Suprapubic skin (tissue), 4 donors: ENCODE results near the gene TENT4A. TPM values are rescaled to one million over a fixed set of nuclear protein-coding genes. Genes with fewer than 3 reads are reported as not detected.

Experiments used
- DNase-seq, 2 donors: peaks; one replicate each; pipeline ENCODE4 v3.0.0-alpha.2; 2019; ENCODE audit warnings: low spot score in 2 of 2
- H3K27ac ChIP-seq: fragments of 200-600 bp; sonication (generic); one replicate; pipeline ENCODE4 v1.5.1; 2019
- H3K27me3 ChIP-seq: fragments of 200-600 bp; sonication (generic); one replicate; pipeline ENCODE4 v1.5.1; 2019
- H3K36me3 ChIP-seq: fragments of 200-600 bp; sonication (generic); one replicate; pipeline ENCODE4 v1.5.1; 2019
- H3K4me1 ChIP-seq: fragments of 200-600 bp; sonication (generic); one replicate; pipeline ENCODE4 v1.5.1; 2019
- H3K4me3 ChIP-seq: fragments of 200-600 bp; sonication (generic); one replicate; pipeline ENCODE4 v1.5.1; 2019; ENCODE audit warnings: mild to moderate bottlenecking
- H3K9me3 ChIP-seq: fragments of 200-600 bp; sonication (generic); one replicate; pipeline ENCODE4 v1.5.1; 2019
- EP300 ChIP-seq: sonication (generic); formaldehyde crosslinking; IDR thresholded peaks from one replicate; pipeline ENCODE4 v1.6.1; 2017; ENCODE audit warnings: antibody characterized with exemption
- POLR2A ChIP-seq, 2 donors: fragments of 450-650 bp; IDR thresholded peaks; one replicate each; pipeline ENCODE4 v1.6.1; 2017; ENCODE audit warnings: antibody characterized with exemption in 2 of 2, mild to moderate bottlenecking in 2 of 2, moderate library complexity in 2 of 2
- POLR2AphosphoS5 ChIP-seq, 3 donors: sonication (generic); formaldehyde crosslinking; IDR thresholded peaks; one replicate each; pipeline ENCODE4 v1.6.1; 2017; ENCODE audit warnings: antibody characterized with exemption in 3 of 3
- WGBS: methylation state at CpG from one replicate; pipeline ENCODE4 v1.1.5; 2018; 5-methylcytosine and 5-hydroxymethylcytosine counted together
- total RNA-seq, 4 donors: library from RNA; depleted of rRNA; stranded (reverse); fragments of >200 nt; gene quantifications; one replicate each; pipeline ENCODE4 v1.1.0, GENCODE V29; 2016
- TF ChIP-seq, protein P1 (sequence below), 2 donors: fragments of 200-600 bp in 1 of 2; fragments of 450-650 bp in 1 of 2; sonication (generic) in 1 of 2; IDR thresholded peaks; one replicate each; pipeline ENCODE4 v1.5.1; 2016 to 2019; ENCODE audit warnings: antibody characterized with exemption in 2 of 2, mild to moderate bottlenecking in 1 of 2, moderate library complexity in 1 of 2

TENT4A gene
- total RNA-seq, 4 donors from 2014 or later: 36.4 to 67.3 (median 42.4) TPM

DNA sequence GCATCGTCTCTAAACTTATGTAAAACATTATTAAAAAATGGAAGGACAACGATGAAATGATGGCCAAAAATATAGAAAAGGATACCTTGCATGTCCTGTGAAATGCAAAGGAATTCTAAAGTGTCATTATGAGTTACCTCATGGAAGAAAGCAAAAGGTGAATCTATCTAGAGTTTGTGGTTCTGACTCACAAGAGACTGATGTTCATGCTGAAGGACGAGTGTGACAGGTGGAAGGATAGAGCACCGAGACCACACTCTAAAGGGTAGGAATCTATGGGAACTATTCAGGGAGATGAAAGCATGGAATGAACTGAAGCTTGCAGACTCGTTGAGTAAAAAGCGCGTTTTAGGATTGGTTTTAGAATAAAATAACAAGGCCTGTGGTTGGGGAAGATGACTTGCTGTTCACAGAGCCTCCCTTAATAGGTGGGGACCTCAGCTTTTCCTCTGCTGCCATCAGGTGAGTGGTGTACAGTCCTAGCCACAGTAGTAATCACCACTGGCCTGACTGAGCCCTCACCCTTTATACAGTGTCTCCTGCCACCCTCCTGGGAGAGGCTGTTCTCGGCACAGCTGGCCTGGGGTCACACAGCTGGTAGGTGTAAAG, 11.2 kb downstream of the TENT4A start:
- Histone ChIP-seq H3K36me3 (peaks cover 6% of the 10 kb centered on the region), H3K9me3 (no peaks in the 10 kb centered on the region), H3K27ac (no peak overlapping the region), H3K4me3 (no peak overlapping the region), H3K27me3 (no peaks in the 10 kb centered on the region), H3K4me1 (peaks cover 58% of the 10 kb centered on the region)
- TF ChIP-seq EP300: no peak
- no peak for TF ChIP-seq POLR2A (IDR thresholded peaks at IDR 0.05)
- TF ChIP-seq, protein P1, sequence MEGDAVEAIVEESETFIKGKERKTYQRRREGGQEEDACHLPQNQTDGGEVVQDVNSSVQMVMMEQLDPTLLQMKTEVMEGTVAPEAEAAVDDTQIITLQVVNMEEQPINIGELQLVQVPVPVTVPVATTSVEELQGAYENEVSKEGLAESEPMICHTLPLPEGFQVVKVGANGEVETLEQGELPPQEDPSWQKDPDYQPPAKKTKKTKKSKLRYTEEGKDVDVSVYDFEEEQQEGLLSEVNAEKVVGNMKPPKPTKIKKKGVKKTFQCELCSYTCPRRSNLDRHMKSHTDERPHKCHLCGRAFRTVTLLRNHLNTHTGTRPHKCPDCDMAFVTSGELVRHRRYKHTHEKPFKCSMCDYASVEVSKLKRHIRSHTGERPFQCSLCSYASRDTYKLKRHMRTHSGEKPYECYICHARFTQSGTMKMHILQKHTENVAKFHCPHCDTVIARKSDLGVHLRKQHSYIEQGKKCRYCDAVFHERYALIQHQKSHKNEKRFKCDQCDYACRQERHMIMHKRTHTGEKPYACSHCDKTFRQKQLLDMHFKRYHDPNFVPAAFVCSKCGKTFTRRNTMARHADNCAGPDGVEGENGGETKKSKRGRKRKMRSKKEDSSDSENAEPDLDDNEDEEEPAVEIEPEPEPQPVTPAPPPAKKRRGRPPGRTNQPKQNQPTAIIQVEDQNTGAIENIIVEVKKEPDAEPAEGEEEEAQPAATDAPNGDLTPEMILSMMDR (IDR thresholded peaks at IDR 0.05): no peak
- TF ChIP-seq POLR2AphosphoS5 (IDR thresholded peaks at IDR 0.05): no peak
- peak in 1 of 2 donors; percentile 21 for DNase-seq
- 85% methylated on average over 8 of the region's 8 CpGs for WGBS

DNA sequence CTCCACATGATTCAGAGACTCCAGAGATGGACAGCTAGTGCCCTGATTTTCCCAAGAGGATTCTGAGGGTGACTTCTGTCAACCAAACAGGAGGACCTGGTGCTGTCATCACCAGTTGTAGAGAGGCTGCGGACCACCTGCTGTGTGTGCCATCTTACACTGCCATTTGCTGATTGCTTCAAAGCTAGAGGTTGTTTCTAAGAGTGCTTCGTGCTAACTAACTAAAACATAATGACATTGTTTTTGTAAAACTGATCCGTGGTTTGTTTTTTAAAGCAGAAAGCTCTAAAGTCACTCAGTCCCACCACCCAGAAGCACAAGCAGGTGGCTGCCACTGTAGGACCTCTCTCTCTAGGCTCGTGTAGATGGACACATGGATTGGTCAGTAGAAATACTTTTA, 12.2 kb downstream of the TENT4A start:
- Histone ChIP-seq H3K27me3 (no peaks in the 10 kb centered on the region), H3K36me3 (peaks cover 6% of the 10 kb centered on the region), H3K4me3 (no peak overlapping the region), H3K4me1 (peaks cover 59% of the 10 kb centered on the region), H3K27ac (no peak overlapping the region), H3K9me3 (no peaks in the 10 kb centered on the region)
- DNase-seq: peak in 1 of 2 donors; percentile 16
- TF ChIP-seq POLR2A (IDR thresholded peaks at IDR 0.05): no peak
- TF ChIP-seq POLR2AphosphoS5 (IDR thresholded peaks at IDR 0.05): no peak
- TF ChIP-seq, protein P1 (IDR thresholded peaks at IDR 0.05): no peak
- no peak for TF ChIP-seq EP300
- 84% methylated on average over 4 of the region's 4 CpGs for WGBS

DNA sequence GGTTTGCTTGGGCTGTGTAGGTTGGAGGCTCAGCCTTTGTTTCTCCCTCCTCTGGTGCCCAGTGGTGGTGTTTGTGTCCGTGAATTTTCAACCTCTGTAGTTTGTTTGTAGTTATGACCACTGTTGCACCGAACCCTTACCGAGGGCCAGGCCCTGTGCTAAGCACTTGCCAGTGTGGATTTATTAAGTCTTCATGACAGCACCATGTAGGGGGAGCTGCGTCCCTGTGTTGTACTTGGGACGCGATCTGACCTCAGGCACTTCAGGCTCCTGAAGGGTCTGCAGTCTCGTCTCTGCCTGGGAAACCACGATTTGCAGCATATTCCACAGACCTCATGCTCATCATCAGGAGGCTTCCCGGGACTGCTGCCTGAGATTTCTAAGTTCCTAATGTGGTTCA, 12.8 kb downstream of the TENT4A start:
- H3K36me3 ChIP-seq: peaks cover 6% of the 10 kb centered on the region
- peaks cover 56% of the 10 kb centered on the region for H3K4me1 ChIP-seq
- DNase-seq: peak in 1 of 2 donors; percentile 30
- H3K27me3 ChIP-seq: no peaks in the 10 kb centered on the region
- TF ChIP-seq, protein P1 (IDR thresholded peaks at IDR 0.05): no peak
- TF ChIP-seq POLR2AphosphoS5 (IDR thresholded peaks at IDR 0.05): no peak
- TF ChIP-seq POLR2A (IDR thresholded peaks at IDR 0.05): no peak
- no peak for TF ChIP-seq EP300
- no peak overlapping the region for H3K27ac ChIP-seq
- WGBS: 86% methylated on average over 9 of the region's 9 CpGs
- no peak overlapping the region for H3K4me3 ChIP-seq
- no peaks in the 10 kb centered on the region for H3K9me3 ChIP-seq

DNA sequence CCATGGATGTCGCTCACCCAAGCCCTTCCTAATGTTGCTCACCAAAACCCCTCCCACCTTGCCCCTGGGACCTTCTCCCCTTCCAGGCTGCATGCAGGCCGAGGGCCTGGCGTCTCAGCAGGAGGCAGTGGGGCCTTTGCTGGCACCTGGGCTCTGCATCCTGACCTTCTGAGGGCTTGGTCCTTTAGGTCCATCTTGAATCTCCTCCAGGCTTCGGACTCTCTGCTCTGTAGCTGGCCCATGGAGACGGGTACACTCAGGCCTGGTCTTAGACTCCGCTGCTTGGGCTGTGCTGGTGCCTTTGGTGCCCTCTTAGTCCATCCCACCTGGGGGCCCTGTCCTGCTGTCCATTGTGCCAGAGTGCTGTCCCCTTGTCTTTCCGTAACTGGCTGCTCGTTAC, 14.0 kb downstream of the TENT4A start:
- Histone ChIP-seq H3K36me3 (peaks cover 6% of the 10 kb centered on the region), H3K27me3 (no peaks in the 10 kb centered on the region), H3K27ac (no peak overlapping the region), H3K9me3 (no peaks in the 10 kb centered on the region), H3K4me3 (no peak overlapping the region), H3K4me1 (peaks cover 55% of the 10 kb centered on the region)
- peak in 1 of 2 donors; percentile 24 for DNase-seq
- WGBS: 93% methylated on average over 8 of the region's 8 CpGs
- TF ChIP-seq POLR2A (IDR thresholded peaks at IDR 0.05): no peak
- TF ChIP-seq, protein P1 (IDR thresholded peaks at IDR 0.05): no peak
- TF ChIP-seq EP300: no peak
- TF ChIP-seq POLR2AphosphoS5 (IDR thresholded peaks at IDR 0.05): no peak

DNA sequence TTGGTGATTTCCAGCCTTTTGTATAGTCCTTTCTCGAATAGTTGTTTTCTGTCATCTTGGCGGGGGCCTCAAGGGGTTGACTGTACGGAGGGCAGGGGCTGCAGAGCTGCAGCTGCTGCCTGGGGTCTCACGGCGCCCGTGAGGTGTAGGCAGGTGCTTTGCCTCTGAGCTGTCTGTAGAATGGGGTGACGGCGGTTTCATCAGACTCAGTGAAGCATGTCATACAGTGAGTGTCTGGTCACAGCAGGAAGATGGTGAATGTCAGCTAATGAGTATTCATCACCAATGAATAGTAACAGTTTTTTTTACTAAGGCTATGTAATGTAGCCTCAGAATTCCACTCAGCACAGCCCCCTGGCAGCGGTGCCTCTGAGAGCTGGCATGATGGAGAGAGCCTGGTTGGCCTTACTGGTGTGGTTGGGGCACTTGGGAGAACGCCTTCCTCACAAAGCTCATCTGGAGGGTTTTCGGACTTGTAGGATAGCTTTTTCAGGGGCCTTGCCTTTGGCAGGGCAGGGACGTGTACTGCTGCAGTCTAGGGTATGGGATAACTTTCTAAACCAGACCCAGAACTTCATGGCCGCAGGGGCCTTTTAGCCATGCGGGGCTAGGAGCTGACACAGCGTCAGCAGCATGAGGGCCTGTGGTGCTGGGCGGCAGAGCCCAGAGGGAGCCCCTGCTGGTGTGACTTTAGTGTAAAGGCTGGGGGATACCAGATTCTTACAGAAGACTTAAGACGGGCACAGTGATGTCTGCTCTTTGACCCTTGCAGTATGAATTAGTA, 15.0 kb downstream of the TENT4A start:
- H3K27ac ChIP-seq: no peak overlapping the region
- TF ChIP-seq, protein P1 (IDR thresholded peaks at IDR 0.05): no peak
- TF ChIP-seq POLR2AphosphoS5 (IDR thresholded peaks at IDR 0.05): no peak
- TF ChIP-seq POLR2A (IDR thresholded peaks at IDR 0.05): no peak
- TF ChIP-seq EP300: no peak
- WGBS: 92% methylated on average over 14 of the region's 17 CpGs
- H3K4me3 ChIP-seq: no peak overlapping the region
- peaks cover 57% of the 10 kb centered on the region for H3K4me1 ChIP-seq
- H3K9me3 ChIP-seq: no peaks in the 10 kb centered on the region
- H3K36me3 ChIP-seq: peaks cover 6% of the 10 kb centered on the region
- no peaks in the 10 kb centered on the region for H3K27me3 ChIP-seq
- DNase-seq: no peak
